Left lobe of liver (tissue), 2 donors: Measurements from ENCODE around the gene TRAFD1. TPM values are rescaled to one million over a fixed set of nuclear protein-coding genes. Genes with fewer than 3 reads are reported as not detected.

ENCODE experiments used
- ATAC-seq: fragments of 200-7000 bp; cut with Tn5 transposase; one replicate; pipeline ENCODE4 v1.9.1; 2020; ENCODE audit warnings: mild to moderate bottlenecking, moderate library complexity
- DNase-seq: peaks from one replicate; pipeline ENCODE4 v3.0.0-alpha.2; 2020; ENCODE audit warnings: low spot score
- total RNA-seq: library from RNA; stranded (reverse); gene quantifications from one replicate; pipeline ENCODE4 v1.2.1, GENCODE V29; 2021
- donor health status: DM: no; HTN: no; CAD: no; lungs with moderate emphysema.
- donor health status: DM: no; HTN: yes; CAD: no.

TRAFD1 gene
- total RNA-seq, 1 donor from 2014 or later, result 9.8 TPM

- ATAC-seq, result peak; percentile 98
- DNase-seq, result peak; percentile 61
These were observed 72.9 kb downstream of the TRAFD1 start for GRCh38 chr12:112198120-112198733.

DNA sequence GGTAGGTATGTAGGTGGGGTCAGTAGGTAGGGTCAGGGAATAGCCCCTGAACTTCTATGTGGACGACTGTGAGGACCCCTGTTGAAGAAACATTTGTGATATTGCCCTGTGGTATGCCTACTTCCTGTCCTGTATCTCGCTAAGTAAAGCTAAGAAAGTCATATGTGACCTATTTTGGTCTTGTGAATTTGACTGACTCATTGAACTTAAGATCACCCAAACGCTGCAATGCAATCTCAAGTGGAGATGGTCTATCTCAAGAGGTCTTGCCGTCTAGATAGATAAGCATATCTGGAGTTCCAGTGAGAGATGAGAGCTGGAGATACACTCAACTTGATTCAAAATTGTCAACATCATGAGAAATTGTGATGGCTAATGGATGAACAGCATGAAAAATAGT is 73.8 kb downstream of the TRAFD1 start:
- ATAC-seq (no peak), DNase-seq (no peak)

Other genes with a start within 250 kb of the TRAFD1 start
- 9.1 TPM for gene TMEM116, start 112.4 kb upstream of the TRAFD1 start, total RNA-seq
- 98.3 TPM for gene ERP29, start 112.1 kb upstream of the TRAFD1 start, total RNA-seq
- gene NAA25, start 16.8 kb upstream of the TRAFD1 start, total RNA-seq, result 7.6 TPM